ENCODE data around the gene HRC. TPM values are rescaled to one million over a fixed set of nuclear protein-coding genes. Genes with fewer than 3 reads are reported as not detected.

The HRC gene
- total RNA-seq, 1 donor from 2014 or later, result 1,040 TPM

GRCh38 chr19:49135686-49136085 is 19.5 kb downstream of the HRC start:
- no peaks in the 10 kb centered on the region for H3K9me3 ChIP-seq (replicated peaks)
- no peak overlapping the region for H3K4me3 ChIP-seq
- peaks cover 22% of the 10 kb centered on the region for H3K4me1 ChIP-seq
- intact Hi-C loops (cut with micrococcal nuclease), result no loop called here
- H3K27ac ChIP-seq (replicated peaks), result peak overlapping the region; percentile 82
- H3K27me3 ChIP-seq (ENCODE audit: low read depth), result no peaks in the 10 kb centered on the region
- no peak for DNase-seq
- no peak for TF ChIP-seq CTCF (IDR thresholded peaks at IDR 0.05; ENCODE audit: borderline replicate concordance)
- H3K36me3 ChIP-seq, result no peaks in the 10 kb centered on the region

- intact Hi-C loops (cut with micrococcal nuclease), result no loop called here
- DNase-seq, result peak; percentile 71
- Histone ChIP-seq H3K4me1 (peaks cover 25% of the 10 kb centered on the region), H3K27me3 (ENCODE audit: low read depth) (no peaks in the 10 kb centered on the region), H3K27ac (replicated peaks) (peak overlapping the region; percentile 31), H3K36me3 (no peaks in the 10 kb centered on the region), H3K9me3 (replicated peaks) (no peaks in the 10 kb centered on the region), H3K4me3 (peak overlapping the region; percentile 60)
- TF ChIP-seq CTCF (IDR thresholded peaks at IDR 0.05; ENCODE audit: borderline replicate concordance), result no peak
Measured at GRCh38 chr19:49133621-49134454, 21.4 kb downstream of the HRC start.

GRCh38 chr19:49132974-49133609 is 22.1 kb downstream of the HRC start:
- H3K27ac ChIP-seq (replicated peaks), result peak overlapping the region; percentile 31

DNA sequence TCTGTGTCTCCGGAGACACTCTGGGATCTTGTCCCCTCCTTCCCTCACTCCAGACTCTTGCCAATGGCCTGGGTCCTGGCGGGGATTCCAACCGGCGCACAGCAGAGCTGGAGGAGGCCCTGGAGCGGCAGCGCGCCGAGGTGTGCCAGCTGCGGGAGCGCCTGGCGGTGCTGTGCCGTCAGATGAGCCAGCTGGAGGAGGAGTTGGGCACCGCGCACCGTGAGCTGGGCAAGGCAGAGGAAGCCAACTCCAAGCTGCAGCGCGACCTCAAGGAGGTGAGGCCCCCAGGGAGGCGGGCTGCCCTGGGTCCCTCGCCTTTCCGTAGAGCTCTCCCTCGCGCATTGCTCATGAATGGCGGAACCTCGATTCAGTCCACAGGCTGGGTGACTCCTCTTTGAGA is 24.9 kb downstream of the HRC start:
- no peak for DNase-seq
- Histone ChIP-seq H3K36me3 (no peaks in the 10 kb centered on the region), H3K27me3 (ENCODE audit: low read depth) (no peaks in the 10 kb centered on the region), H3K4me1 (peaks cover 33% of the 10 kb centered on the region), H3K9me3 (replicated peaks) (no peaks in the 10 kb centered on the region), H3K4me3 (no peak overlapping the region), H3K27ac (replicated peaks) (no peak overlapping the region)
- intact Hi-C loops (cut with micrococcal nuclease), result no loop called here
- TF ChIP-seq CTCF (IDR thresholded peaks at IDR 0.05; ENCODE audit: borderline replicate concordance), result no peak

More at GRCh38 chr19:49132974-49133609, 22.1 kb downstream of the HRC start:
- H3K4me3 ChIP-seq, result peak overlapping the region; percentile 60
- H3K36me3 ChIP-seq, result no peaks in the 10 kb centered on the region
- no peaks in the 10 kb centered on the region for H3K9me3 ChIP-seq (replicated peaks)
- no peaks in the 10 kb centered on the region for H3K27me3 ChIP-seq (ENCODE audit: low read depth)
- no peak for TF ChIP-seq CTCF (IDR thresholded peaks at IDR 0.05; ENCODE audit: borderline replicate concordance)
- intact Hi-C loops (cut with micrococcal nuclease), result no loop called here
- peaks cover 32% of the 10 kb centered on the region for H3K4me1 ChIP-seq
- DNase-seq, result peak; percentile 57

DNA sequence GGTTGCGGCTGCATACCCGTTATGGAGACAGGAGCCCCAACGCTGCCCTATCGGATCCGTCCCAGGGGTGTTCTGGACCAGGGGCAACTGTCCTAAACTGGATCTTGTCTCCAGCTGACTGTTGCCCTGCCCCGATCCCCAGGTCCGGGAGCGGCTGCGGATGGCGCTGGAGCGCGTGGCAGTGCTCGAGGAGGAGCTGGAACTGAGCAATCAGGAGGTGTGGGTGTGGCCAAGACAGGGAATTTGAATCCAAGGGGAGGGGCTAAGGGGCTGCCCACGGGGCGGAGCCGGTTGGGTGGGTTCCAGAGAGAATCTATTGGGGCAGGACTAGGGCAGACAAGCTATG is 26.0 kb downstream of the HRC start:
- H3K9me3 ChIP-seq (replicated peaks), result no peaks in the 10 kb centered on the region
- DNase-seq, result no peak
- H3K27me3 ChIP-seq (ENCODE audit: low read depth), result no peaks in the 10 kb centered on the region
- H3K36me3 ChIP-seq, result no peaks in the 10 kb centered on the region
- no peak overlapping the region for H3K27ac ChIP-seq (replicated peaks)
- H3K4me1 ChIP-seq, result peaks cover 31% of the 10 kb centered on the region
- TF ChIP-seq CTCF (IDR thresholded peaks at IDR 0.05; ENCODE audit: borderline replicate concordance), result no peak
- intact Hi-C loops (cut with micrococcal nuclease), result no loop called here
- no peak overlapping the region for H3K4me3 ChIP-seq
